Endodermal cell (in vitro differentiated cells): Measurements from ENCODE around the gene MARCHF3. TPM values are rescaled to one million over a fixed set of nuclear protein-coding genes. Genes with fewer than 3 reads are reported as not detected.
A peak's percentile ranks its signal among the peaks of the same experiment; 100 is the strongest.

ENCODE experiments used
- DNase-seq: peaks from one replicate; pipeline ENCODE4 v3.0.0-alpha.2; 2017
- H3K27ac ChIP-seq: 2 replicates; pipeline ENCODE4 v1.5.1; 2013; ENCODE audit warnings: mild to moderate bottlenecking, low read depth, low read length, moderate library complexity
- H3K27me3 ChIP-seq: 2 replicates; pipeline ENCODE4 v1.6.1; 2013; ENCODE audit warnings: mild to moderate bottlenecking, low read length, moderate library complexity; ENCODE audit not compliant: insufficient read depth, control insufficient read depth, poor library complexity, severe bottlenecking
- H3K36me3 ChIP-seq: 2 replicates; pipeline ENCODE4 v1.7.0; 2013; ENCODE audit warnings: mild to moderate bottlenecking, low read length, moderate library complexity; ENCODE audit not compliant: control insufficient read depth, insufficient read depth
- H3K4me1 ChIP-seq: one replicate; pipeline ENCODE4 v1.7.0; 2013; ENCODE audit warnings: low read length; ENCODE audit not compliant: control insufficient read depth, insufficient read depth
- H3K4me3 ChIP-seq: 2 replicates; pipeline ENCODE4 v1.5.1; 2013; ENCODE audit warnings: mild to moderate bottlenecking, low read length, moderate library complexity
- H3K9ac ChIP-seq: 2 replicates; pipeline ENCODE4 v1.6.1; 2013; ENCODE audit warnings: mild to moderate bottlenecking, low read length, moderate library complexity; ENCODE audit not compliant: poor library complexity, severe bottlenecking; ENCODE audit errors: extremely low read depth
- H3K9me3 ChIP-seq: 2 replicates; pipeline ENCODE4 v1.6.1; 2013; ENCODE audit warnings: mild to moderate bottlenecking, low read length, moderate library complexity; ENCODE audit not compliant: control insufficient read depth
- H3K27ac Mint-ChIP-seq: 2 replicates; pipeline ENCODE4 v1.8.0; 2020; ENCODE audit warnings: mixed read lengths
- H3K27me3 Mint-ChIP-seq: 2 replicates; pipeline ENCODE4 v1.8.0; 2021; ENCODE audit warnings: mild to moderate bottlenecking, mixed read lengths; ENCODE audit not compliant: insufficient read depth
- H3K36me3 Mint-ChIP-seq: 2 replicates; pipeline ENCODE4 v1.8.0; 2020; ENCODE audit warnings: low read depth, mixed read lengths
- H3K4me1 Mint-ChIP-seq: 2 replicates; pipeline ENCODE4 v1.8.0; 2020; ENCODE audit warnings: mixed read lengths
- H3K4me3 Mint-ChIP-seq: 2 replicates; pipeline ENCODE4 v1.8.0; 2020; ENCODE audit warnings: mild to moderate bottlenecking, moderate library complexity, mixed read lengths
- H3K9me3 Mint-ChIP-seq: 2 replicates; pipeline ENCODE4 v1.8.0; 2020; ENCODE audit warnings: mild to moderate bottlenecking, mixed read lengths
- CTCF ChIP-seq: fragments of 200-600 bp; sonication (generic); conservative IDR thresholded peaks from 2 replicates; pipeline ENCODE4 v1.5.0; 2021; ENCODE audit warnings: antibody characterized with exemption, mild to moderate bottlenecking
- WGBS, 2 experiments: methylation state at CpG; one replicate each; pipeline versions ENCODE4 v1.1.5 to v1.1.7; 2013; ENCODE audit warnings: missing lambda C conversion rate in 2 of 2, mixed read lengths in 1 of 2; ENCODE audit not compliant: insufficient coverage in 1 of 2, insufficient read length in 1 of 2; 5-methylcytosine and 5-hydroxymethylcytosine counted together
- total RNA-seq, 2 donors: library from RNA; stranded (reverse); fragmentation: NEBNext Ultra II Directional in 1 of 2; extraction: Animal tissue kit (Norgen Biotek cat#: 25700) in 1 of 2; gene quantifications; 2 replicates in 1 of 2; 3 replicates in 1 of 2; pipeline ENCODE4 v1.2.1, GENCODE V29; 2021

Gene MARCHF3
- total RNA-seq, 2 donors from 2014 or later = 4.4 to 11.3 TPM

- H3K4me1 ChIP-seq = peaks cover 9% of the 10 kb centered on the region
- no peaks in the 10 kb centered on the region for H3K27me3 Mint-ChIP-seq
- peaks cover 32% of the 10 kb centered on the region for H3K4me1 Mint-ChIP-seq
- H3K27ac Mint-ChIP-seq = no peak overlapping the region
- no peaks in the 10 kb centered on the region for H3K9me3 ChIP-seq
- no peaks in the 10 kb centered on the region for H3K36me3 Mint-ChIP-seq
- no peak for TF ChIP-seq CTCF
- H3K27ac ChIP-seq = no peak overlapping the region
- no peak for DNase-seq
- H3K9me3 Mint-ChIP-seq = no peaks in the 10 kb centered on the region
- H3K4me3 ChIP-seq = no peak overlapping the region
- no peaks in the 10 kb centered on the region for H3K36me3 ChIP-seq
- H3K4me3 Mint-ChIP-seq = no peak overlapping the region
- no peaks in the 10 kb centered on the region for H3K27me3 ChIP-seq
- 89% methylated on average over 2 of the region's 2 CpGs; no CpG with 5 or more reads in 1 of the 2 experiments for WGBS, 2 experiments
- no peak overlapping the region for H3K9ac ChIP-seq
Observed at GRCh38 chr5:126937771-126938170, 92.6 kb downstream of the MARCHF3 start.

GRCh38 chr5:126936775-126937418 lies 93.5 kb downstream of the MARCHF3 start:
- H3K27ac Mint-ChIP-seq = no peak overlapping the region
- no peaks in the 10 kb centered on the region for H3K27me3 ChIP-seq
- no peak overlapping the region for H3K27ac ChIP-seq

GRCh38 chr5:126931963-126932660 lies 98.2 kb downstream of the MARCHF3 start:
- Histone ChIP-seq H3K27ac (no peak overlapping the region), H3K4me3 (no peak overlapping the region), H3K9ac (no peak overlapping the region), H3K4me1 (no peaks in the 10 kb centered on the region), H3K9me3 (no peaks in the 10 kb centered on the region), H3K36me3 (no peaks in the 10 kb centered on the region), H3K27me3 (no peaks in the 10 kb centered on the region)
- Mint-ChIP-seq H3K4me3 (no peak overlapping the region), H3K9me3 (no peaks in the 10 kb centered on the region), H3K27ac (no peak overlapping the region), H3K27me3 (no peaks in the 10 kb centered on the region), H3K4me1 (peaks cover 5% of the 10 kb centered on the region), H3K36me3 (no peaks in the 10 kb centered on the region)
- TF ChIP-seq CTCF = no peak
- DNase-seq = no peak
- WGBS, 2 experiments = 94 to 100% methylated on average over 1 to 3 of the region's 3 CpGs

More at GRCh38 chr5:126936775-126937418, 93.5 kb downstream of the MARCHF3 start:
- Mint-ChIP-seq H3K4me3 (no peak overlapping the region), H3K27me3 (no peaks in the 10 kb centered on the region), H3K4me1 (peaks cover 32% of the 10 kb centered on the region), H3K9me3 (no peaks in the 10 kb centered on the region), H3K36me3 (no peaks in the 10 kb centered on the region)
- Histone ChIP-seq H3K4me3 (no peak overlapping the region), H3K9me3 (no peaks in the 10 kb centered on the region), H3K9ac (no peak overlapping the region), H3K4me1 (peaks cover 9% of the 10 kb centered on the region), H3K36me3 (no peaks in the 10 kb centered on the region)
- 95 to 97% methylated on average over 4 of the region's 4 CpGs for WGBS, 2 experiments
- no peak for DNase-seq
- peak; percentile 49 for TF ChIP-seq CTCF
